Activated CD8-positive, alpha-beta memory T cell treated with anti-CD3 and anti-CD28 coated beads, Interleukin-2, amount 50 U/mL, for 1 hour (primary cell): ENCODE measurements around the gene RALGDS.
"Not testable (repeated sequence)": the region's sequence is repeated elsewhere in the genome, so short reads cannot be mapped to it uniquely, and the experiment has no call there.

Experiments
- DNase-seq: peaks from one replicate; pipeline ENCODE4 v3.0.0-alpha.2; 2020; ENCODE audit errors: extremely low read depth

Gene RALGDS

DNA sequence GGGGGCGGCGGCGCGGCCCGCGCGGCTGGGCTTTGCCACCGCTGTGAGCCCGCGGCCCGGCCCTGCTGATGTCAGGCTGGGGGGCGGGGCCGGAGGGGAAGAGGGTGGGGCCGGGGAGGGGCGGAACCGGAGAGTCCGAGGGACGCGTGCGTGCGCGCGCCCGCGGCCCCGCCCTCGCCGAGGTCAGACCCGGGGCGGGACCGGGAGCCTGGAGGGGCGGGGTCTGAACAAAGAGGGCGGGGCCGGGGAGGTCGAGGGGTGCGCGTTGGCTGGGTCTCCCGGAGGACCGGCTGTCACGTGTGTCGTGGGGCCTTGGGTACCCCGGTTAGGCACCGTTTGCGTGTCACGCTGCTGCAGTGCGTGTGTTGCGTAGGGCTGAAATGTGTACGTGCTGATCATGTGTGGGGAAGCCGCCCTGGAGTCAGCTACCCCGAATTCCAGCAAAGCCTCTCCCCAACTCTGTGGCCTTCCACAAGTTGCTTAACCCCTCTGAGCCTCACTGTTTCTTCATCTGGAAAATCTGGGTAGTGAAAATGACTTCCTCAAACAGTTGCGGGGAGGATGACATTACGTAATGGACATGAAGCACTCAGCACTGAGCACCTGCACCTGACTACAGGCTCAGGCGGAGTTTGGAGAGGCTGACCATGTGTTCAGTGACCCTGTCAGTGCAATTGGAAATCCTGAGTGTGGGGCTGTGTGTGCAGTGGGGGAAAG, at the start of gene RALGDS:
RALGDS (minus strand) TSS at position 43 of the 717 bp plus-strand sequence. CDS start 86 bp downstream, outside the sequence.
- DNase-seq, result peak; percentile 68

DNA sequence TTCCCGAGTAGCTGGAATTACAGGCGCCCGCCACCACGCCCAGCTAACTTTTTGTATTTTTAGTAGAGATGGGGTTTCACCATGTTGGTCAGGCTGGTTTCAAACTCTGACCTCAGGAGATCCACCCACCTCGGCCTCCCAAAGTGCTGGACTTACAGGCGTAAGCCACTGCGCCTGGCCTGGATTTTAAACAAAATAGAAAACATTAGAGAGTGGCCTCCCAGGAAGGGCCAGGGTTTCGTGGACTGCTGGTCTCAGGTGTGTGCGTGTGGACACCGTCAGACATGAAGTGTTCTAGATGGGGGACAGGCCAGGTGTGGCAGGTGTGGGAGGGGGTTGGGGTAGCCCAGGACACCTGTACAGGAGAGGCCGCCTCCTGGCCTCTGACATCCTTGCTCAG, 49.7 kb upstream of the RALGDS start:
- DNase-seq, result no peak

DNA sequence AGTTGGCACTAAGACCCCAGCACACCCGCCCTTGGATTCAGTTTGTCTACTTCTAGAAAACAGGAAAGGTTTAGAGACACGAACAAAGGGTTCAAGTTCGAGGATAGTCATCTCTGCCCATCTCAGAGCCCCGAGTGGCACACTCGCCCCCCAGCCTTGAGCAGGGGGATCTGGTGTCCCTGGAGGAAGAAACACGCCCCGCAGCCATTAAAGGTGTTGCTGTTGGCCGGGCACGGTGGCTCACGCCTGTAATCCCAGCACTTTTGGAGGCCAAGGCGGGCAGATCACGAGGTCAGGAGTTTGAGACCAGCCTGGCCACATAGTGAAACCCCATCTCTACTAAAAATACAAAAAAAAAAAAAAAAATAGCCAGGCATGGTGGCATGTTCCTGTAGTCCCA, 48.6 kb upstream of the RALGDS start:
- DNase-seq, result not testable (repeated sequence)

DNA sequence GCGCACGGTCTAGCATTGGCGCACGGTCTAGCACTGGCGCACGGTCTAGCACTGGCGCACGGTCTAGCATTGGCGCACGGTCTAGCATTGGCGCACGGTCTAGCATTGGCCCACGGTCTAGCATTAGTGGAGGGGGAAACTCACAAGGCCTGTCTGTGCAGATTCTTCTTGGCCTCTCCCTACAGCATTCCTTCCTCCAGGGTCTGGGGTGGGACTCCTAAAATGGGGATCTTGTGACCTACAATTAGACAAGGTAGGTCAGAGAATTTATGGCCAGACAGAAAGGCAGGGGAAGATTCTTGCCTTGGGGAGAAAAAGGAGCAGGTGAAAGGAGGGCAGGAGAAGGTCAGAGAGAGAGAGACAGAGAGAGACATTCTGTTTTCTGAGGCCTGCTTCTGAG, 48.1 kb upstream of the RALGDS start:
- no peak for DNase-seq

DNA sequence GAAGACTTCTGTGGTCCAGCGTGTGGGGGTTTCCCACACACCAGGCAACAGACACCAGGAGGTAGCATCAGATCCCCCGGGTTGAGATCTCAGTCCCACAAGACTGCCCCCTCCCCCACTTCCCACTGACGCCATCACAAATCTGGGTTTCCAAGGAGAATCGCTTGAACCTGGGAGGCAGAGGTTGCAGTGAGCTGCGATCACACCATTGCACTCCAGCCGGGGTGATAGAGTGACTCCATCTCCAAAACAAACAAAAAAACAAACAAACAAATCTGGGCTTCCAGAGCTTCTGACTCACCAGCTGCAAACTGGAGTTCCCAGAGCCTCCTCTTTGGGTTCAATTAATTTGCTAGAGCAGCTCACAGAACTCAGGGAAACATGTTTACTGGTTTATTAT, 47.4 kb upstream of the RALGDS start:
- DNase-seq, result no peak

DNA sequence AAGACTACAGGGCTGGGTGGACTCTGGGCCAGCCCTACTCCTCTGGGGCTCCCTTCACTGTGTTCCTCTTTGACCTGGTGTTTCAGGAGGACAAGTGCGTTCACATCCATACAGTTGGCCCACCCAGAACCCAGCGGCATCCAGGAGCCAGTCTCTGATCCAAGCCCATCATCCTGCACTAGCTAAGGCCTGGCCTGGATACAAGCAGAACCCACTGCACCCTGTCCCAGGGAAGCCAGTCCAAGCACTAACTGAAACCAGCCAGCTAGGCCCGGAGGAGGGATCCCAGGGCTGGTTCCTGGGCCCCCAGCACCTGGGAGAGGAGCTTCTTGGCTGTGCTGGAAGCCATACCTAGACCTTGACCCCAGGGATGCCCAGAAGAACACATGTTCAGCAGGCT, 46.7 kb upstream of the RALGDS start:
- no peak for DNase-seq

DNA sequence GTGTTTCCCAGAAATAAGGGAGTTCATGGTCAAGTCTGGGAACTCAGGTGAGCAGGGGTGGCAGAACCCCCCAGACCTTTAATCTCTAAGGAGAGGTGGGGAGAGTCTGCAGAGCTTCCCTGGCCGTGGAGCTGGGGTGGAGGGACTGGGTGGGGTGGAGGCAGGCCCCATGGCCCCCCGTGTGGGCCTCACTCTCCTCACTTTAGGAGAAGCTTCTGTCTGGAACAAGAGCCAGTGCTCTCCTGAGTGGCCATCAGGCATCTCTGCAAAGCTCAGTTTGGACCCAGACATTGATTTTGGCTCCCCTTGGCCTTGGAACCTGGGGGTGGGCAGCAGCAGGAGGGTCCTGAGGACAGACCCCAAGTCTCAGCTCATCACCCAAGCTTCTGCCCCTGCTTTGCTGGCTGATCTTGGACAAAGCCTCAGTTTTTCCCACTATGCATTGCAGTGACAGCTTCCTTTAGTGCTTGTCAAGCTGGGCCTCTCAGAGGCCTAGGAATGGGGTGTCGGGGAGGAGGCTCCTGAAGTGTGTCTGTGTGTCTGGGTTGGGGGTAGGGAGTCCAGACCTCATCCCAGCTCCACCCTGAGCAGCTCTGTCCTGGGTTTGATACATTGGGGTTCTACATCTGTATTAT, 46.2 kb upstream of the RALGDS start:
- no peak for DNase-seq

- DNase-seq, result no peak
Measured at GRCh38 chr9:133166392-133166791, 45.4 kb upstream of the RALGDS start.

DNA sequence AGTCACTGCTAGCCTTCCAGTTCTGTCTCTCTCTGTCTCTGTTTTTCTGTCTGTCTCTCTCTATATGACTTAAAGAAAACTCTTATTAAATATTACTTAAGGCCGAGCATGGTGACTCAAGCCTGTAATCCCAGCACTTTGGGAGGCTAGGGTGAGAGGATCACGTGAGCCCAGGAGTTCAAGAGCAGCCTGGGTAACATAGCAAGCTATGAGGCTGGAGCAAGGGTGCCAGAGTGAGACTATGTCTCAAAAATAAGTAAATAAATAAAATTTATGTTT, 44.4 kb upstream of the RALGDS start:
- no peak for DNase-seq

DNA sequence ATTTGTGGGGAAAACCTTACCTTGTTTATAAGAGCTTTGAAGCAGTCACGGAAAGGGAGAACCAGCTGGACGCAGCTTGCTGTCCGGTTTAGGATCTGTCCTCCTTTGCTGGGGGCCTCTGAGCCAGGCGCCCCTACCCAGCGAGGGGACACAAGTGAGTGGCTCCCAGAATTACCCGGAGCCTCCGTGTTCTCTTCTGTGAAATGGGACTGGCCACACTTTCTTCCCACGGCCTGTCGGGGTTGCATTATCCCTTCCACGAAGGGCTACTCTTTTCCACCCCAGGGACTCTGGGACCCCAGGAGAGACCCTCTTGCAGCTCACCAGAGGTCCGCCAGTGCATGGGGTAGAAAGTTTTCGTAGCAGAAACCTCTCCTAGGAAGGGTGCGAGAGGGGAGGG, 43.2 kb upstream of the RALGDS start:
- no peak for DNase-seq

DNA sequence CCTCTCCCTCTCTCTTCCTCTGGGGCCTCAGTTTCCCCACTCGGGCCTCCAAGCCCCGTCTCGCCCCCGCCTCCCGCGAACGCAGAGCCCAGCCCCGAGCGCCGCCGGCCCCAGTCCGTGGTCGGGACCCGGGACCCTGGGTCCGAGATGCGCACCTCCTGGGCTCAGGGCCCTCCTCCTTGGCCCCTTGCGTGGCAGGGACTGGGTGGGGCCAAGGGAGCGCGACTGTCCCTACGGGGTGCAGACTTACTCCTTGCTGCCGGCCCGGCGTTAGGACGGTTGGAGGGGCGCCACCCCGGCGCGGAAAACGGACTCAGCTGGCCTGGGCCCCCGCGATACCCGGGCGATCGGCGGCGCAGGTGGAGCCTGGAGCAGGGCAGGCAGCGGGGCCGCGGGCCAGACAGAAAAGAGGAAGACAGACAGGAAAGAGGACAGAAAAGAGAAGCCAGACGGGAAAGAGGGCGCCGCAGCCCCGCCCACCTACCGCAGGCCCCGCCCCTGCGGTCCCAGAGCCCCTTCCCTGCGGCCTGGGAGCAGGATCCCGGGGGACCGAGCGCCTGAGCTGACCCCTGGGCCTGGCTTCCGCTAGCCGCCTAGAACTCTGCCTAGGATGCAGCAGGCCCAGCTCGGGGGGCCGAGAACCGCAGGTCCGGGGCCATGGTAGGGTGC, 42.6 kb upstream of the RALGDS start, which contains the start of gene GBGT1:
GBGT1 (minus strand) TSS at position 411 of the 669 bp plus-strand sequence. CDS start 1,502 bp downstream, outside the sequence.
- DNase-seq, result no peak

DNA sequence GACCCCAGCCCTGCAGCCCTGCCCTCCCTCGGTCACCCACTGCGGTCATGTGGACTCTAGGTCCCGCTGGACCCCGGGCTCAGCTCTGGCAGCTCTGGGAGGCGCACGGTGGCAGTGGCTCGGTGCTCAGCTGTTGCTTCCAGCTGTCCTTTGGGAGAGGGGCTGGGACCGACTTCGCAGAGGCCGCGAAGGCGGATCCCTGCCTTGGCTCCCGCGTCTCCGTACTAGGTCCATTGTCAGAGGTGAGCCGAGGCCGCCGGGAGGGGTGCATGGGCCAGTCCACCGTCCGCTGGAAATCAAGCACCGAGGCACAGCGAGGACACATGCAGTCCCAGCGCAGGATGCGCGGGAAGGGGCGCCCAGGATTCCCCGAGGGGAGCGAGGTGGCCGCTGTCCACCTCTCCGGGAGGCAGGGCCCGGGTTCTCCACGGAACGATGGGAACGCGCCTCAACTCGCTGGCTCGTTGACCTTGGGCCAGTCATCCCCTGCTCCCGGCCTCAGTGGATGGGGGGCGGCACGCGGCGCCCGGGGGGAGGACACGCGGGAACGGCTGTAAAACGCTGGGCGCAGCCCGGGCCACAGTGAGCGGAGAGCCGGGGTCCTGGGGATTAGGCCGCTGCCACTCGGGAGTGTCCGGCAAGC, 41.9 kb upstream of the RALGDS start:
- DNase-seq, result no peak

DNA sequence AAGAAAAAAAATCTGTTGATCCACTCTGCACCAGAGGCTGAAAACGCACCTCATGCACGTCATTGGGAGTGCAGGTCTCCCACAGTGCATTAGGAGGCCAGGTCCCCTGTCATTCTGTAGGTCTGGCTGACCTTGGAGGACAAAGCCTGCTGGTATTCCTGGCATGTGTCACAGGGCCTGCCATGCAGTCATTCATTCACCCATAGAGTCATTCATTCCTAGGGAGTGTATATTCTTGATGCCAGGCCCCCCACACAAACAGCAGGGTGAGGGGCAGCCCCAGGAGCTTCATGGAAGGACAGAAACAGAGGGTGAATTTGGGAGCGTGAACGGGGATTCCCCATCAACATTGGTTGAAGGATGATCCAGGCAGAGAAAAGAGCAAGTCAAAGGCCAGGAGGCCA, 40.5 kb upstream of the RALGDS start:
- no peak for DNase-seq

DNA sequence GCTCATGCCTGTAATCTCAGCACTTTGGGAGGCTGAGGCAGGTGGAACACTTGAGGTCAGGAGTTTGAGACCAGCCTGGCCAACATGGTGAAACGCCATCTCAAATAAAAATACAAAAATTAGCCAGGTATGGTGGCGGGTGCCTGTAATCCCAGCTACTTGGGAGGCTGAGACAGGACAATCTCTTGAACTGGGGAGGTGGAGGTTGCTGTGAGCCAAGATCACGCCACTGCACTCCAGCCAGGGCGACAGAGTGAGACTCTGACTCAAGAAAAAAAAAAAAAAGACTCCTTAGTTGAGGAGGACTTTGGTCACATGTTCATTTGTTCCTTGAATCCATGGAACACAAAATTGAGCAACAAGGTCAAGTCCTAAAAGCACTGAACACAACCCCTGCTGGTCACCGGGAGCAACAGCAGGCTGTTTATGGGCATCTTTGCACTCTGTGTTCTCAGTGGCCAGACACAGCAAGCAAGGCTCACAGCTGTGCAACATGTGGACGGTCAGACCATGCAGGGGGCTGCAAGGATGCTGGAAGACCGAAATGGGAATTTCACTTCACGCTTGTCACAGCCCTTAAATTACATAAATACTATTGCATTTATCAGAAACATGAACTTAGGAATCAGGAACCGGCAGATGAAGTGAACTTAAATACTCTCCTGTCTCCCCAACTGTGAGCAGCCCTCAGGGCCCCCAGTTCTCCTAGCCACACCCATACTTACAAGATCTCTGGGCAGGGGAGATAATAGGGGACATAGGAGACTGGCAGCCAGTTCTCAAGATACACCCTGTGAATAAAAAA, 39.9 kb upstream of the RALGDS start:
- DNase-seq, result no peak

GRCh38 chr9:133158695-133159094, 37.7 kb upstream of the RALGDS start:
- no peak for DNase-seq

- DNase-seq, result no peak
Measured at GRCh38 chr9:133155156-133155555, 34.1 kb upstream of the RALGDS start.

GRCh38 chr9:133154097-133154989, 33.3 kb upstream of the RALGDS start:
- DNase-seq, result no peak

- no peak for DNase-seq
Measured at GRCh38 chr9:133153227-133154096, 32.4 kb upstream of the RALGDS start.

DNA sequence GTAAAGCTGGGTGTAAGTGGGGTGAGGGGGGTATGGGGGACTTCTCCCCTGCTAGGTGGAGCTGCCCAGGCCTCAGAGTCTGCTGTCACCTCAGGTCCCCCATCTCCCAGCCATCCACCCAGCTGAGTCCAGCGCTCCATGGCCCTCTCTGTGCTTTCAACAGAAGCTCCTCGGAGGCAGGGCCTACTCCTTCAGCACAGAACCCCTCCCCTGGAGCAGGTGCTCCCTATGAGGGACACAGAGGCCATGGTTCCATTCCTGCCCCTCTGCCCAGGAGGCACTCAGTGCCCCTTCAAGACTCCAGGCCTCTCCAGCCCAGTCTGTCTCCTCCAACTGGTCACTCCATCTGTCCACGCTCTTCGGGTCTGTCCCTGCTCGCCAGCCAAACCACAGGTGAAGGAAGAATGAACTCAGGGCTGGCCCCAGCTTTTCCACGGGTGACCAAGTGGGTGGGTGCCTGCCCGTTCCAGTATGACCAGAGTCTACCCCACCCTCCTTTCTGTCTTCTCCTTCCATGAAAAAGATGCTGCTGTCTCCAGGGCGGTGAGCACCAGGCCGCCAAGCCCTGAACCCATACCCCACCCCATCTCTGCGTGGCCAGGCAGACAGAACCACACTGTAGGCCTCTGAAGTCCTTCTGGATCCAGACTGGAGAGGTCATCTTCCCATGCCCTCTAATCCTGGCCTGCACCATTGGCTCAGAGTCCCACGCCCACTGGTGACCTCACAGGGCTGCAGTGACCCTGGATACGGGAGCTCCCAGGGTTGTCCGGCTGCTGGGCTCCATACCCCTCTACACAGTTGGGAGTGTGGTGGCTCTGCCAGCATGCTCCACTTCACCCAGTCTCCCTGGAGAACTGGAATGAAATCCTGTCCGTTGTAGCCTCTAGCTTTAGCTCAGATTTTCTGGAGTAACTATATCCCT, 30.8 kb upstream of the RALGDS start:
- DNase-seq, result no peak
